BE2C (cell line): ENCODE results near the gene TRAF2.

Experiments used
- DNase-seq: peaks from one replicate; pipeline ENCODE4 v3.0.0-alpha.2; 2020
- H3K27me3 ChIP-seq: fragments of 250-450 bp; sonication (Bioruptor Pico); 2 replicates; pipeline ENCODE4 v1.5.1; 2020; ENCODE audit warnings: mild to moderate bottlenecking
- H3K36me3 ChIP-seq: fragments of 250-450 bp; sonication (Bioruptor Pico); 2 replicates; pipeline ENCODE4 v1.5.1; 2020; ENCODE audit warnings: mild to moderate bottlenecking
- H3K4me1 ChIP-seq: fragments of 250-450 bp; sonication (Bioruptor Pico); 2 replicates; pipeline ENCODE4 v1.5.1; 2020
- H3K4me3 ChIP-seq: 2 replicates; pipeline ENCODE4 v1.5.1; 2011; ENCODE audit warnings: low read depth, low read length
- H3K9me3 ChIP-seq: fragments of 250-450 bp; sonication (Bioruptor Pico); 2 replicates; pipeline ENCODE4 v1.5.1; 2020
- CTCF ChIP-seq: IDR thresholded peaks from 2 replicates; pipeline ENCODE4 v1.5.1; 2012; ENCODE audit warnings: mild to moderate bottlenecking, low read depth, low read length

The TRAF2 gene

GRCh38 chr9:136848393-136849037 is 37.8 kb upstream of the TRAF2 start:
- Histone ChIP-seq H3K27me3 (no peaks in the 10 kb centered on the region), H3K9me3 (no peaks in the 10 kb centered on the region), H3K4me1 (peaks cover 1% of the 10 kb centered on the region), H3K36me3 (peaks cover 10% of the 10 kb centered on the region), H3K4me3 (peak overlapping the region; percentile 70)
- DNase-seq = peak; percentile 69
- no peak for TF ChIP-seq CTCF

GRCh38 chr9:136849038-136849959 is 37.0 kb upstream of the TRAF2 start, which contains the start of gene PHPT1:
Gene PHPT1 (plus strand): TSS chr9:136849409. CDS start chr9:136849431, 22 bp downstream.
- peak; percentile 99 for DNase-seq
- Histone ChIP-seq H3K36me3 (peaks cover 11% of the 10 kb centered on the region), H3K4me3 (peak within 1 kb of the TSS; percentile 70), H3K27me3 (no peaks in the 10 kb centered on the region), H3K4me1 (no peaks in the 10 kb centered on the region), H3K9me3 (no peaks in the 10 kb centered on the region)
- TF ChIP-seq CTCF = no peak

GRCh38 chr9:136849960-136850865 is 36.1 kb upstream of the TRAF2 start:
- Histone ChIP-seq H3K9me3 (no peaks in the 10 kb centered on the region), H3K4me3 (peak overlapping the region; percentile 70), H3K4me1 (no peaks in the 10 kb centered on the region; the same call in 1 of the 2 replicates), H3K36me3 (peaks cover 13% of the 10 kb centered on the region), H3K27me3 (no peaks in the 10 kb centered on the region)
- DNase-seq = peak; percentile 26
- no peak for TF ChIP-seq CTCF

GRCh38 chr9:136850866-136851775 is 35.2 kb upstream of the TRAF2 start:
- Histone ChIP-seq H3K9me3 (no peaks in the 10 kb centered on the region), H3K36me3 (peaks cover 13% of the 10 kb centered on the region), H3K4me1 (peaks cover 9% of the 10 kb centered on the region), H3K27me3 (no peaks in the 10 kb centered on the region), H3K4me3 (no peak overlapping the region)
- DNase-seq = peak; percentile 24
- TF ChIP-seq CTCF = no peak

- peaks cover 10% of the 10 kb centered on the region for H3K4me1 ChIP-seq
- peak; percentile 19 for DNase-seq
- TF ChIP-seq CTCF = no peak
- H3K27me3 ChIP-seq = no peaks in the 10 kb centered on the region
- H3K9me3 ChIP-seq = no peaks in the 10 kb centered on the region
- H3K4me3 ChIP-seq = no peak within 1 kb of the TSS
- H3K36me3 ChIP-seq = peaks cover 13% of the 10 kb centered on the region
Observed at GRCh38 chr9:136851941-136852663, 34.2 kb upstream of the TRAF2 start, which contains the start of gene MAMDC4. Gene MAMDC4 (plus strand): TSS chr9:136852346. CDS start chr9:136852417, 71 bp downstream.
